Activated T-cell treated with anti-CD3 and anti-CD28 coated beads, Interleukin-2, amount 50 U/mL, for 72 hours (primary cell): ENCODE measurements around the gene KATNAL1. TPM values are rescaled to one million over a fixed set of nuclear protein-coding genes. Genes with fewer than 3 reads are reported as not detected.
A peak's percentile ranks its signal among the peaks of the same experiment; 100 is the strongest.
"Not testable (repeated sequence)": the region's sequence is repeated elsewhere in the genome, so short reads cannot be mapped to it uniquely, and the experiment has no call there.

Experiments used
- ATAC-seq, 2 donors: fragments of 150-1000 bp; cut with Tn5 transposase; replicated peaks in 1 of 2; 2 replicates each; pipeline ENCODE4 v1.10.0; 2021; ENCODE audit warnings: moderate library complexity in 2 of 2, mild to moderate bottlenecking in 1 of 2
- DNase-seq, 2 donors: peaks; one replicate each; pipeline ENCODE4 v3.0.0; 2021 to 2022; ENCODE audit warnings: mixed read lengths in 1 of 2
- H3K27ac Mint-ChIP-seq: one replicate; pipeline ENCODE4 v1.8.0; 2022; ENCODE audit warnings: mild to moderate bottlenecking, moderate library complexity, mixed read lengths
- H3K27me3 Mint-ChIP-seq: one replicate; pipeline ENCODE4 v1.8.0; 2022; ENCODE audit warnings: low read depth, mixed read lengths
- H3K36me3 Mint-ChIP-seq, 2 donors: one replicate each; pipeline ENCODE4 v1.8.0; 2022; ENCODE audit warnings: mixed read lengths in 2 of 2, mild to moderate bottlenecking in 1 of 2; ENCODE audit not compliant: insufficient read depth in 2 of 2
- H3K4me1 Mint-ChIP-seq: one replicate; pipeline ENCODE4 v1.8.0; 2022; ENCODE audit warnings: low read depth, mixed read lengths
- H3K4me3 Mint-ChIP-seq, 2 donors: one replicate each; pipeline ENCODE4 v1.8.0; 2022; ENCODE audit warnings: mild to moderate bottlenecking in 2 of 2, mixed read lengths in 2 of 2, moderate library complexity in 2 of 2
- H3K9me3 Mint-ChIP-seq, 2 donors: one replicate each; pipeline ENCODE4 v1.8.0; 2022; ENCODE audit warnings: mixed read lengths in 2 of 2
- total RNA-seq, 2 donors: library from RNA; stranded (reverse); gene quantifications; one replicate each; pipeline ENCODE4 v1.2.3, GENCODE V29; 2022

Gene KATNAL1
- total RNA-seq, 2 donors from 2014 or later, result 17.9 to 25.5 TPM

DNA sequence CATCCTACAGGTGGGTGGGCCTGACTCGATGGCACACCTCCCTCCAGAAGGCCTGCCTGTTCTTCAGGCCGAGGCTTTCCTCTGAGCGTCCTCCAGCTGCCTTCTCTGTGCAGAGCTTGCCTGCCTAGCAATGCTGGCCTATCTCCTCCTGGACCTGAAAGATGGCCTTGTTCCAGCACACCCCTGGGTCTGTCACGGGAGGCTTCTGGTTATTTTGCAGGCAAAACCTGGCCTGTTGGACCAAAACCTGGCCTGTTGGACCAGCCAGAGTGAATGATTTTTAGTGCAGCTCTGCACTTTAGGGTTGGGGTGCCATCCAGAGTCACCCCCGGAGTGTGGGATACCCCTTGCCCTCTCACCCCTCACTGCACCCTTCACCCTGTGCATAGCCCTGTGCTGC lies 128.4 kb downstream of the KATNAL1 start:
- no peak overlapping the region for H3K27ac Mint-ChIP-seq
- H3K4me3 Mint-ChIP-seq, result no peak overlapping the region
- ATAC-seq, result no peak
- peaks cover 2% of the 10 kb centered on the region for H3K4me1 Mint-ChIP-seq
- H3K9me3 Mint-ChIP-seq, result no peaks in the 10 kb centered on the region
- H3K36me3 Mint-ChIP-seq, result no peaks in the 10 kb centered on the region
- no peak for DNase-seq
- H3K27me3 Mint-ChIP-seq, result no peaks in the 10 kb centered on the region

DNA sequence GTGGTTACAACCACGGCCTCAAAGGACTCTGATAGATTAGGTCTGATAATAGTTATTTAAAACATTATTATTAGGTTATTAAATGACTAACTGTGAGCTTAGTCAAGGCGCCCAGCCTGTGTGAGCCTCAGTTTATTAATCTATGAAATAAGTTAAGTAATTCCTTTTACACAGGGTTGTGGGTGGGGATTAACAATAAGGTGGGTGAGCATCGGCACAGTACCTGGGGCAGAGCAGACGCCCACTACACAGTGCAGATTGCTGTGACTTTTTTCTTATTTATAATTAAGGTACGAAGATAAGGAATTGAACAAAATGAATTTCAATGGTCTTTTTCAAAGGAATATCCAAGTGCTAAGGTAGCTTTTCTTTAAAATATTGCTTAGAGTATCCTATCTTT lies 132.2 kb downstream of the KATNAL1 start:
- no peak for DNase-seq
- Mint-ChIP-seq H3K27ac (no peak overlapping the region), H3K27me3 (no peaks in the 10 kb centered on the region), H3K4me1 (peaks cover 27% of the 10 kb centered on the region), H3K9me3 (no peaks in the 10 kb centered on the region), H3K36me3 (no peaks in the 10 kb centered on the region), H3K4me3 (no peak overlapping the region)
- no peak for ATAC-seq

DNA sequence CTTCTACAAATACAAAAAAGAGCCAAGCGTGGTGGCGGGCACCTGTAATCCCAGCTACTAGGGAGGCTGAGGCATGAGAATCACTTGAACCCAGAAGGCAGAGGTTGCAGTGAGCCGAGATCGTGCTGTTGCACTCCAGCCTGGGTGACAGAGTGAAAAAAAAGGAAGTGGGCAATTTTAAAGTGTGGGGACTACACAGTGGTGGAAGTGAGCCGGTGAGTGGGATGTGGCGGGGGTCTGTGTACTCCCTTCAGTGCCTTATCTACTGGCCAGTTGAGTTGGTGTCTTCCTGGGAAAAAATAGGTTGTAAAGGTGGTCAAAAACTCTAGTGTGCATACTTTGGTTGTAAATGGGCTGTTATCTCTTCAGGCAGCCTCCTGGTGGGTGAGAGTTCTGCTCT lies 133.1 kb downstream of the KATNAL1 start:
- not testable (repeated sequence) for H3K27me3 Mint-ChIP-seq, DNase-seq, H3K9me3 Mint-ChIP-seq, H3K4me3 Mint-ChIP-seq, ATAC-seq, H3K27ac Mint-ChIP-seq, H3K36me3 Mint-ChIP-seq
- peaks cover 36% of the 10 kb centered on the region for H3K4me1 Mint-ChIP-seq

DNA sequence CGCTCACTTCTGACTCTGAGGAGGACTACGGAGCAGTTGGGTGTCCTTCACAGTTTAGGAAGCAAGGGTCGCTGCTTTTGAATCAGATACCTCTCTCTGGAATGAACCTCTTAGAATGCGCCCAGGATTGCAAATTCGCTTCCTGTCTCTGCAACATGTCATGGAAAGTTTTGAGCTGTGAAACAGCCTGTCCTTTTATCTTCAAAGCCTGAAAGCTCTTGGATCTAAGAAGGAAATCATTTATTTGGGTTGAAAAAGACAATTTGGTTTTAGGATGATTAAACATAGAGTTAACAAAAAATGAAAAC lies 134.1 kb downstream of the KATNAL1 start:
- ATAC-seq (no peak), DNase-seq (no peak)
- no peaks in the 10 kb centered on the region for H3K36me3 Mint-ChIP-seq
- peaks cover 36% of the 10 kb centered on the region for H3K4me1 Mint-ChIP-seq
- H3K27me3 Mint-ChIP-seq, result no peaks in the 10 kb centered on the region
- no peak overlapping the region for H3K4me3 Mint-ChIP-seq
- no peaks in the 10 kb centered on the region for H3K9me3 Mint-ChIP-seq
- H3K27ac Mint-ChIP-seq, result no peak overlapping the region

DNA sequence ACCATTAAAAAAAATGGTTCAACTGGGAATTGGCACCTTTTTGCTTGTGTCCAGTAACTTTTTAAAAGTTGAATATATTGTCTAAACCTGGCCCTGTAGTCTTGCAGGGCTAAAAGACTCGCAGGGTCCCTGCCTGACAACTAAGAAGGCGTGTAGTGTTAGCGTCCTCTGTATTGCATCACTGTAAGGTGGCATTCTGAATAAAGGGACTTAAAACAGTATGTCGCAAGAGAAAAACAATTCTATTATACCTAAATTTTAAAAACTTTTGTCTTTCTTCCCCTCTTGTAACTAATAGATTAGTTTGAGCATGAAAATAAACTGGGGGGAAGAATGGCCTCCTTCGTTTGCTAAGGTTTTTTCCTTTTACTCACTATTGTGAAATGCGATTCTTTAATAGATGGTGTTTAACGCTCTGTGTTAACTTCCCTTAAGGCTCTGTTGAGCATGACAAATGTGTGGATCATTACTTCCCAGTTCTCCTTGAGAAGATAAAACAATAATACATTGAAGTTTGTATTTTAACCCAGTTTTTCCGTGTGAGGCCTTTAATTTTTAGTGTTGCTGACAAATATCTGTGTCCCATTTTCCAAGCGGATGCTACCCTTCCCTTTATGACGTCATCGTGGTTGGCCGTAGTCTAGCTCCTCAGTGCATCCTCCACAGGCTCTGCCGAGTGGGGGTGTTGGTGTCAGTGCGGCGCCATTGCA lies 134.6 kb downstream of the KATNAL1 start:
- Mint-ChIP-seq H3K9me3 (no peaks in the 10 kb centered on the region), H3K27me3 (no peaks in the 10 kb centered on the region), H3K36me3 (no peaks in the 10 kb centered on the region), H3K4me1 (peaks cover 36% of the 10 kb centered on the region), H3K4me3 (no peak overlapping the region), H3K27ac (no peak overlapping the region)
- ATAC-seq, result no peak
- no peak for DNase-seq

DNA sequence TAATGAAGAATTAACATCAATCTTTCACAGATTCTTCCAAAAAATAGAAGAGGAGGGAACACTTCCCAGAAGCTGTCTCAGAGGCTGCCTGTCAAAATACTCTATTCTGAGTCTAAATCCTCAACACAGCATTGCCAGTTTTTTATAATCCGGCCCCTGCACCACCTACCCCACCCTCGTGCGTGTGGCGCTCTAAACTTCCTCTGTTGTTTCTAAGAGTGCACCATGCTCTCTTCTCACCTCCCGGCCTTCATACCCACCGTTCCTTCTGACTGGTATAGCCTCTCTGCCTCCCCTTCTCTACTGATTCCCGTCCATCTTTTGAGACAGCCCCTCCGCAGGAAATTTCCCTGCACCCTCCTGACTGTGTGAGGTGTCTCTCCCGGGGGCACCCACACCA lies 136.8 kb downstream of the KATNAL1 start:
- H3K4me3 Mint-ChIP-seq, result no peak overlapping the region
- ATAC-seq, result no peak
- no peaks in the 10 kb centered on the region for H3K9me3 Mint-ChIP-seq
- H3K27me3 Mint-ChIP-seq, result no peaks in the 10 kb centered on the region
- peaks cover 36% of the 10 kb centered on the region for H3K4me1 Mint-ChIP-seq
- DNase-seq, result no peak
- H3K36me3 Mint-ChIP-seq, result no peaks in the 10 kb centered on the region
- no peak overlapping the region for H3K27ac Mint-ChIP-seq

DNA sequence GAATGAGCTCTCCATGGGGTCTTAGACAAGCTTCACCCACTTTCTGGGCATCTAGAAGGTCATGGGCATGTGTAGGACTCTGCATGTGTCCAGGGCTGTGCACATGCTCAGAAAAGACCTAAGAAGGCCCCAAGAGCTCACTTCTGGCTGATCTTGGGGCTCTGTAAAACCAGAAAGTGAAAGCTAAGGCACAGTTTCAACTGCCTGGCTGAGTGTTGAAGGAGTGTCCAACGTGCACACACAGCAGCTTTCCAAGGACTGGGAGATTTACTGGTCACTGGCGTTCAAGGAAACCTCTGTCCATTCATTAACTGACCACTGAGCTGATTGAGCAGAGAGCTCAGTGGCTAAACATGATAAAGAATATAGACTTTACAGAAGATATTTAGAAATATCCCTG lies 137.9 kb downstream of the KATNAL1 start:
- H3K27ac Mint-ChIP-seq, result no peak overlapping the region

DNA sequence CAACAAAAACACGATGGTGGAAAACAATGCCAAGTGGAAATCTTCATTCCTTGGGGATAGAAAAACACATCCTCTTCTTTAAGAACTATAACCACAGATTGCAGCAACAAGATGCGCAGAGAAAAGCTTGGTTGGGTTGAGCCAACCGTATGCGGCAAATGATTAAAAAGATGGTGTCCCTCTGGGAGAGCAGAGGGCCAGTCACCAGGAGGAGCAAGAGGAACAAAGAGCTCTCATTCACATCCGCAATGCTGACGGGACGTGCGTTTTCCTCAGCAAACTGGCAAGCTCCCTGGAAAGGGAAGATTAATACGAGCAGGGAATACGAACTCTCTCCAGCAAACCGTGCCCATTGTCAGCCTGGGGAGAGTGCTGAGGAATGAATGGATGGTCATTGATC lies 141.6 kb downstream of the KATNAL1 start:
- peaks cover 0 to 4% of the 10 kb centered on the region in 2 donors for H3K36me3 Mint-ChIP-seq
- no peak for DNase-seq
- H3K4me3 Mint-ChIP-seq, result no peak overlapping the region
- no peak overlapping the region for H3K27ac Mint-ChIP-seq
- H3K4me1 Mint-ChIP-seq, result peaks cover 12% of the 10 kb centered on the region
- H3K9me3 Mint-ChIP-seq, result peaks cover 1 to 2% of the 10 kb centered on the region in 2 donors
- no peak for ATAC-seq
- H3K27me3 Mint-ChIP-seq, result peaks cover 6% of the 10 kb centered on the region

More for the DNA sequence above, 137.9 kb downstream of the KATNAL1 start:
- H3K4me1 Mint-ChIP-seq, result peaks cover 36% of the 10 kb centered on the region
- ATAC-seq (no peak), DNase-seq (no peak)
- H3K4me3 Mint-ChIP-seq, result no peak overlapping the region
- H3K27me3 Mint-ChIP-seq, result peaks cover under 1% of the 10 kb centered on the region
- no peaks in the 10 kb centered on the region for H3K9me3 Mint-ChIP-seq
- H3K36me3 Mint-ChIP-seq, result no peaks in the 10 kb centered on the region

DNA sequence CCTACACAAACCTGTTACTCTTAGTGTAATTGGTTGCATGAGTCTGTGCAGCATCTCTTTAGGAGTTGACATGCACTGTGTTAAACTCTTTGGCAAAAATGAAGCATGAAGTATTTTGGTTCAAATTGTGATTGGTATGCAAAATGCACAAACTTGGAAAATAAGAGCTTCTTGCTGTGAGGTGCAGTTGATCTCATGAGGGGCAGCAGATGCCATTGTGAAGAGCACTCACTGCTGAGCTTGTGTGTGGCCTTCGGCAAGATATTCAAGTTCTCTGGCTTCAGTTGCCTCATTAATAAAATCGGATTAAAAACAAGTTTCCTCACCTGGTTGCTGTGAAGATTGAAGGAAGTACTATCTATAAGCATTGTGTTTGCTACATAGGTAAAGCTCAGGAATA lies 142.3 kb downstream of the KATNAL1 start:
- Mint-ChIP-seq H3K9me3 (peaks cover 1 to 2% of the 10 kb centered on the region in 2 donors), H3K36me3 (peaks cover 0 to 6% of the 10 kb centered on the region in 2 donors), H3K4me1 (peaks cover 14% of the 10 kb centered on the region), H3K27ac (no peak overlapping the region), H3K4me3 (no peak overlapping the region), H3K27me3 (peaks cover 6% of the 10 kb centered on the region)
- ATAC-seq (no peak), DNase-seq (no peak)

DNA sequence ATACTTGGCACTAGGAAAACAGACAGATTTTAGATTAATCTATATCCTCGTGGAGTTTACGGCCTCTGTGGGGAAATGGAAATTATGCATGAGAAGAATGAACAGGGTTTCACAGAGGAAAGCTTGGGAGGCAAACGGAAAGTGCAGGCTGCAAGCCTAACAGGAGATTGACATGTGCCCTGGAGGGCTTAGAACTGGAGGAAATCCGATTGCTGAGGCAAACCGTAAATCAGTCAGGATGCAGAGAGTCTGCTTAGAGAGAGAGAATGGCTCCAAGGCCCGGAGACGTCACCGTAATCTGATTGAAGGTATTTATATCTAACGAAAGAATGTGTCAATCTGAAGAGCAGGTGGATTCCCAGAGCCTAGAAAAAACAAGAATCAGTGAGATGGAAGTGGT lies 143.2 kb downstream of the KATNAL1 start:
- ATAC-seq (no peak), DNase-seq (no peak)
- Mint-ChIP-seq H3K36me3 (peaks cover 0 to 6% of the 10 kb centered on the region in 2 donors), H3K4me3 (no peak overlapping the region), H3K27me3 (peaks cover 6% of the 10 kb centered on the region), H3K4me1 (peaks cover 15% of the 10 kb centered on the region), H3K27ac (no peak overlapping the region), H3K9me3 (peaks cover 1 to 2% of the 10 kb centered on the region in 2 donors)

DNA sequence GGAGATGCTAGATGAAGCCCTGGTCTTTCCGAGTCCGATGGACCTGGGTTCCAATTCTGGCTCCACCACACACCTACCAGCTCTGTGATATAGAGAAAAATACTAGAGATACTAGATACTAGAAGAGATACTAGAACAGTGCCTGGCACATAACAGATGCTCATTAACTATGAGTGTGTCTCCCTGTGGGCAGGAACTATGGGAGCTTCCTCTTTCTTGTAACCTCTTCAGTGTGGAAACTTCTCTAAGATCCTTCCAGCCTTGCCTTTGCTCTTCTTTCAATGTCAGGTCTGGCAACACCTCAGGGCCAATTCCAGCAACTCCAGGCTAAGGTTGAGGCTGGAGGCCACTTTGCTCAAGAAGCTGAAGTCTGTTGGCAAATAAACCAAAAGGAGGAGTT lies 143.9 kb downstream of the KATNAL1 start:
- no peak for ATAC-seq
- H3K4me1 Mint-ChIP-seq, result peaks cover 22% of the 10 kb centered on the region
- H3K4me3 Mint-ChIP-seq, result no peak overlapping the region
- no peak overlapping the region for H3K27ac Mint-ChIP-seq
- H3K27me3 Mint-ChIP-seq, result peaks cover 6% of the 10 kb centered on the region
- DNase-seq, result no peak
- H3K9me3 Mint-ChIP-seq, result peaks cover 1 to 2% of the 10 kb centered on the region in 2 donors
- H3K36me3 Mint-ChIP-seq, result peaks cover 0 to 6% of the 10 kb centered on the region in 2 donors

DNA sequence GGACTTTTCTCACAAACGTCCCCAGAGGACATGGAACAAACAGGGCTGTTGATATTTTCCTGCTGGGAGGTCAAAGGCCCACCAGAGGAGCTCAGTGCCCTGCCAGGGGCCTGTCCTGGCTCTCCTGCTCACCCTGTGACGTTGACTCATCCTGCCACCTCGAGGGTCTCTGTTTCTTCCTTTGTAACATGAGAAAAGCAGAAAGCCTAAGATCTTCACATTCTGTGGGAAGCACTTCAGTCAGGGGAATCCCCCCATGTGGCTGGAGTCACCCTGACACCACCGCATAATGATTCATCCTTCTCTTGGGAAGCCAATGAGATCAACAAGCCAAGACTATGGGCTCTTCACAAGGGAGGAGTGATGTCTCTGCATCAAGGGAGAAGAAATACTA lies 147.9 kb downstream of the KATNAL1 start:
- Mint-ChIP-seq H3K4me1 (peaks cover 58% of the 10 kb centered on the region), H3K4me3 (peak overlapping the region; percentile 80 to 85), H3K9me3 (peaks cover 1 to 2% of the 10 kb centered on the region in 2 donors), H3K36me3 (peaks cover 0 to 6% of the 10 kb centered on the region in 2 donors), H3K27me3 (peaks cover 5% of the 10 kb centered on the region), H3K27ac (peak overlapping the region; percentile 82)
- ATAC-seq, result peak; percentile 94 to 95
- DNase-seq, result peak; percentile 77 to 81

DNA sequence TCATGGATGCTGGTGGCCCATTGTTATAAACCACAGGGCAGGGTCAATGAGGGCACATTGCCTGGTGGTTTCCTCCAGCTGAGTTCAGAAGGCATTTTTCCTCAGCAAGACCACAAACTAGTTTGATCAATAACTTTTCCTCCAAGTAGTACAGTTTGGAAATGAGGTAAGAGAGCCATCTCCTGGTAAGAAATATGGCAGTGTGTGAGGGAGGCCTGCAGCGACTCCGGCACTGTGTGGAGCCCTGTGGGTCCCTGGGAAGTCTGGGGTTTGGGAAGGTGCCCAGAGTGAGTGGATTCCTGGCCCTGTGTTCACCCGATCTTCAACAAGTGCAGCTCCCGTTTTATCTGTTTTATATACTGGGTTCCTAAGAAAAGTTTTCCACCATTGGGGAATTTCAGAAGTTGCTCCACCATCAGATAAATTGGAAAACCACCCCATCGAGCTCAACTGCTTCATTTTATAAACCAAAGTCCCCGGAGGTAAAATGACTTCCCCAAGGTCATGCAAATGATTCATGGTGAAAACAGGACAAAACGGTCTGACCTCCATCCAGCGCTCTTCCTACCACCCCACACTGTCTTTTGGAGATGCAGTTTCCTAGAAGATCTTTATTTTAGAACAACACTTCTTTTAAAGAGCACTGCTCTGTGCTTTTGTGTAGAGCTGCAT lies 148.4 kb downstream of the KATNAL1 start:
- Mint-ChIP-seq H3K4me3 (peak overlapping the region; percentile 80 to 85), H3K4me1 (peaks cover 63% of the 10 kb centered on the region), H3K27me3 (no peaks in the 10 kb centered on the region), H3K27ac (peak overlapping the region; percentile 82), H3K9me3 (peaks cover 1 to 2% of the 10 kb centered on the region in 2 donors), H3K36me3 (peaks cover 0 to 6% of the 10 kb centered on the region in 2 donors)
- ATAC-seq (peak; percentile 40 to 42), DNase-seq (no peak)

DNA sequence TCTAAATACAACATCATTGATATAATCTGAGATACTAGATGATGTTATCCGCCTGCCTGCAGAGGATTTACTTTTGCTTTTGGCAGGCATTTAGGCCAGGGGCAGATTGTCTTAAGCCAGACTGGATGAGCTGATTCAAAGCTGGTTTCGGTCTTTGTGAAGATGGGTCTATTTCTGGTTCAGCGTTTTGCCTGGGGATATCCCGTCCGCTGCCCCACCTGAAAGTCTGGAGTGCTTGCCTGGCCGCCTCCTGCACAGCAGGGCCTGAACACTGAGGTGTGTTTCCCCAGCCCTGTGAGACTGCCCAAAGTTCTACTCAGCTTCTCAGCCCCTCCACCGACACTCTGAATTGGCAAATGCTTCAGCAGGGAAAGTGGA lies 149.7 kb downstream of the KATNAL1 start:
- Mint-ChIP-seq H3K9me3 (peaks cover 0 to under 1% of the 10 kb centered on the region in 2 donors), H3K4me3 (no peak overlapping the region), H3K4me1 (peaks cover 66% of the 10 kb centered on the region), H3K27me3 (no peaks in the 10 kb centered on the region), H3K27ac (no peak overlapping the region), H3K36me3 (peaks cover 0 to 5% of the 10 kb centered on the region in 2 donors)
- DNase-seq (no peak), ATAC-seq (no peak)
